Loucy (cell line): ENCODE results near the gene NCF4.

Experiments
- EZH2phosphoT487 ChIP-seq: fragments of 200-600 bp; IDR thresholded peaks from 2 replicates; pipeline ENCODE4 v1.6.1; 2018; ENCODE audit warnings: antibody characterized with exemption, mild to moderate bottlenecking, moderate library complexity, borderline replicate concordance
- TF ChIP-seq, protein P1 (sequence below): fragments of 200-600 bp; sonication (generic); conservative IDR thresholded peaks from 2 replicates; pipeline ENCODE4 v1.5.1; 2014; ENCODE audit warnings: mild to moderate bottlenecking, antibody characterized with exemption, low read length

GRCh38 chr22:36898690-36899089 is 37.9 kb downstream of the NCF4 start:
- TF ChIP-seq, protein P1, sequence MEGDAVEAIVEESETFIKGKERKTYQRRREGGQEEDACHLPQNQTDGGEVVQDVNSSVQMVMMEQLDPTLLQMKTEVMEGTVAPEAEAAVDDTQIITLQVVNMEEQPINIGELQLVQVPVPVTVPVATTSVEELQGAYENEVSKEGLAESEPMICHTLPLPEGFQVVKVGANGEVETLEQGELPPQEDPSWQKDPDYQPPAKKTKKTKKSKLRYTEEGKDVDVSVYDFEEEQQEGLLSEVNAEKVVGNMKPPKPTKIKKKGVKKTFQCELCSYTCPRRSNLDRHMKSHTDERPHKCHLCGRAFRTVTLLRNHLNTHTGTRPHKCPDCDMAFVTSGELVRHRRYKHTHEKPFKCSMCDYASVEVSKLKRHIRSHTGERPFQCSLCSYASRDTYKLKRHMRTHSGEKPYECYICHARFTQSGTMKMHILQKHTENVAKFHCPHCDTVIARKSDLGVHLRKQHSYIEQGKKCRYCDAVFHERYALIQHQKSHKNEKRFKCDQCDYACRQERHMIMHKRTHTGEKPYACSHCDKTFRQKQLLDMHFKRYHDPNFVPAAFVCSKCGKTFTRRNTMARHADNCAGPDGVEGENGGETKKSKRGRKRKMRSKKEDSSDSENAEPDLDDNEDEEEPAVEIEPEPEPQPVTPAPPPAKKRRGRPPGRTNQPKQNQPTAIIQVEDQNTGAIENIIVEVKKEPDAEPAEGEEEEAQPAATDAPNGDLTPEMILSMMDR = no peak
- TF ChIP-seq EZH2phosphoT487 = no peak
